Kidney epithelial cell (primary cell): ENCODE measurements around the gene CFAP99. TPM values are rescaled to one million over a fixed set of nuclear protein-coding genes. Genes with fewer than 3 reads are reported as not detected.
"Not testable (repeated sequence)": the region's sequence is repeated elsewhere in the genome, so short reads cannot be mapped to it uniquely, and the experiment has no call there.

ENCODE experiments used
- DNase-seq: peaks from one replicate; pipeline ENCODE4 v3.0.0-alpha.2; 2010; ENCODE audit warnings: low read depth
- H3K27me3 ChIP-seq: 2 replicates; pipeline ENCODE4 v1.6.0; 2011; ENCODE audit warnings: low read length; ENCODE audit not compliant: control insufficient read depth, insufficient read depth
- H3K36me3 ChIP-seq: 2 replicates; pipeline ENCODE4 v1.5.1; 2011; ENCODE audit warnings: low read length; ENCODE audit not compliant: control insufficient read depth, insufficient read depth
- H3K4me3 ChIP-seq: 2 replicates; pipeline ENCODE4 v1.5.1; 2011; ENCODE audit warnings: low read depth, mild to moderate bottlenecking, control low read depth, low read length
- CTCF ChIP-seq: IDR thresholded peaks from 2 replicates; pipeline ENCODE4 v1.5.1; 2011; ENCODE audit warnings: mild to moderate bottlenecking, moderate library complexity, low read length, control low read depth, inconsistent platforms; ENCODE audit not compliant: insufficient read depth, poor library complexity, severe bottlenecking
- total RNA-seq: library from RNA; depleted of rRNA; stranded (reverse); fragments of >200 nt; gene quantifications from 2 replicates; pipeline ENCODE4 v1.2.3, GENCODE V29; 2015

Gene CFAP99
- total RNA-seq, 1 donor from 2014 or later, result not detected

GRCh38 chr4:2375427-2375826 lies 43.3 kb upstream of the CFAP99 start:
- H3K36me3 ChIP-seq, result no peaks in the 10 kb centered on the region
- H3K4me3 ChIP-seq, result no peak overlapping the region
- DNase-seq, result no peak
- TF ChIP-seq CTCF, result no peak
- H3K27me3 ChIP-seq, result peaks cover 2% of the 10 kb centered on the region

- DNase-seq, result no peak
- no peak overlapping the region for H3K4me3 ChIP-seq
- no peaks in the 10 kb centered on the region for H3K36me3 ChIP-seq
- TF ChIP-seq CTCF, result no peak
- H3K27me3 ChIP-seq, result peaks cover 2% of the 10 kb centered on the region
Observed at GRCh38 chr4:2377241-2377640, 41.5 kb upstream of the CFAP99 start.

- TF ChIP-seq CTCF, result no peak
- DNase-seq, result no peak
- Histone ChIP-seq H3K36me3 (no peaks in the 10 kb centered on the region), H3K27me3 (peaks cover 2% of the 10 kb centered on the region), H3K4me3 (no peak overlapping the region)
Observed at GRCh38 chr4:2378401-2378800, 40.4 kb upstream of the CFAP99 start.

- H3K36me3 ChIP-seq, result no peaks in the 10 kb centered on the region
- DNase-seq, result no peak
- H3K4me3 ChIP-seq, result no peak overlapping the region
- no peak for TF ChIP-seq CTCF
- peaks cover 2% of the 10 kb centered on the region for H3K27me3 ChIP-seq
Observed at GRCh38 chr4:2378898-2379297, 39.9 kb upstream of the CFAP99 start.

GRCh38 chr4:2380589-2380988 lies 38.2 kb upstream of the CFAP99 start:
- not testable (repeated sequence) for H3K27me3 ChIP-seq, H3K4me3 ChIP-seq

GRCh38 chr4:2382769-2383202 lies 36.0 kb upstream of the CFAP99 start:
- H3K36me3 ChIP-seq, H3K4me3 ChIP-seq, H3K27me3 ChIP-seq, DNase-seq: not testable (repeated sequence)

More at GRCh38 chr4:2380589-2380988, 38.2 kb upstream of the CFAP99 start:
- H3K36me3 ChIP-seq, DNase-seq: not testable (repeated sequence)

GRCh38 chr4:2383220-2383631 lies 35.5 kb upstream of the CFAP99 start:
- not testable (repeated sequence) for H3K4me3 ChIP-seq, H3K27me3 ChIP-seq, DNase-seq, H3K36me3 ChIP-seq

- no peak for TF ChIP-seq CTCF
- peaks cover 10% of the 10 kb centered on the region for H3K27me3 ChIP-seq
- H3K36me3 ChIP-seq, result no peaks in the 10 kb centered on the region
- no peak overlapping the region for H3K4me3 ChIP-seq
- DNase-seq, result no peak
Observed at GRCh38 chr4:2383760-2384159, 35.0 kb upstream of the CFAP99 start.
